Neural progenitor cell (in vitro differentiated cells): ENCODE results near the gene HES4.

Experiments used
- EZH2 ChIP-seq: fragments of 200-600 bp; sonication (generic); IDR thresholded peaks from 2 replicates; pipeline ENCODE4 v1.6.1; 2017; ENCODE audit warnings: antibody characterized with exemption, mild to moderate bottlenecking, moderate library complexity
- TF ChIP-seq, protein P1 (sequence below): fragments of 200-600 bp; sonication (generic); IDR thresholded peaks from 2 replicates; pipeline ENCODE4 v1.5.1; 2017; ENCODE audit warnings: antibody characterized with exemption, mild to moderate bottlenecking

DNA sequence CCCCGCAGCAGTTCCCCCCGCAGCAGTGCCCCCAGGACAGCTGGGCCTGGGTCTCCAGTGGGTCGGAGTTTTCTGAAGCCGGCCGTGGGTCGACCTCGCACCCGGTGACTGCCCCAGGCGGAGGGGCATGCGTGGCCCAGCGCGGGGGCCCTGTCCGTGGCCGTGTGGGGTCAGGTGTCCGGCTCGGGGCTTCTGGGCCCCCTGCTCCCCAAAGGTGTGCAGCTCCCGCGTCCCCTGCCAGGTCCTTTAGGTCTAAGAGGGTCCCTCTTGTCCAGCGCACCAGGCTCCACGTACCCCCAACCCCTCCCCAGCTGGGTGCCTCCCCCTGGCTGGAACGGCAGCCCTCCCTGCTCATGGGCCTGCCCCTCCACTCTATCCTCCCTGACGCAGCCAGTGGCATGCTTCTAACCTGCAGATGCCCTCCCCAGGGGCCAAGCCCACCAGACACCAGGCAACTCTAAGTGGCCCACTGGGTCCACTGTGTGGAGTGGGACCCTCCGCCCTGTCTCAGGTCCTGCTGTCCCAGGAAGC, 5.9 kb upstream of the HES4 start:
- TF ChIP-seq, protein P1, sequence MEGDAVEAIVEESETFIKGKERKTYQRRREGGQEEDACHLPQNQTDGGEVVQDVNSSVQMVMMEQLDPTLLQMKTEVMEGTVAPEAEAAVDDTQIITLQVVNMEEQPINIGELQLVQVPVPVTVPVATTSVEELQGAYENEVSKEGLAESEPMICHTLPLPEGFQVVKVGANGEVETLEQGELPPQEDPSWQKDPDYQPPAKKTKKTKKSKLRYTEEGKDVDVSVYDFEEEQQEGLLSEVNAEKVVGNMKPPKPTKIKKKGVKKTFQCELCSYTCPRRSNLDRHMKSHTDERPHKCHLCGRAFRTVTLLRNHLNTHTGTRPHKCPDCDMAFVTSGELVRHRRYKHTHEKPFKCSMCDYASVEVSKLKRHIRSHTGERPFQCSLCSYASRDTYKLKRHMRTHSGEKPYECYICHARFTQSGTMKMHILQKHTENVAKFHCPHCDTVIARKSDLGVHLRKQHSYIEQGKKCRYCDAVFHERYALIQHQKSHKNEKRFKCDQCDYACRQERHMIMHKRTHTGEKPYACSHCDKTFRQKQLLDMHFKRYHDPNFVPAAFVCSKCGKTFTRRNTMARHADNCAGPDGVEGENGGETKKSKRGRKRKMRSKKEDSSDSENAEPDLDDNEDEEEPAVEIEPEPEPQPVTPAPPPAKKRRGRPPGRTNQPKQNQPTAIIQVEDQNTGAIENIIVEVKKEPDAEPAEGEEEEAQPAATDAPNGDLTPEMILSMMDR, result no peak
- TF ChIP-seq EZH2, result no peak
